Gastroesophageal sphincter (tissue), 3 donors: ENCODE measurements around the gene YY1.

Experiments
- EP300 ChIP-seq: sonication (generic); formaldehyde crosslinking; IDR thresholded peaks from one replicate; pipeline ENCODE4 v1.6.1; 2017; ENCODE audit warnings: antibody characterized with exemption, mild to moderate bottlenecking
- TF ChIP-seq, protein P1 (sequence below), 4 experiments: fragments of 200-600 bp in 2 of 4; fragments of 450-650 bp in 2 of 4; sonication (generic) in 1 of 4; IDR thresholded peaks; one replicate each; pipeline ENCODE4 v1.5.1; 2017 to 2019; ENCODE audit warnings: antibody characterized with exemption in 4 of 4, mild to moderate bottlenecking in 2 of 4, moderate library complexity in 2 of 4

DNA sequence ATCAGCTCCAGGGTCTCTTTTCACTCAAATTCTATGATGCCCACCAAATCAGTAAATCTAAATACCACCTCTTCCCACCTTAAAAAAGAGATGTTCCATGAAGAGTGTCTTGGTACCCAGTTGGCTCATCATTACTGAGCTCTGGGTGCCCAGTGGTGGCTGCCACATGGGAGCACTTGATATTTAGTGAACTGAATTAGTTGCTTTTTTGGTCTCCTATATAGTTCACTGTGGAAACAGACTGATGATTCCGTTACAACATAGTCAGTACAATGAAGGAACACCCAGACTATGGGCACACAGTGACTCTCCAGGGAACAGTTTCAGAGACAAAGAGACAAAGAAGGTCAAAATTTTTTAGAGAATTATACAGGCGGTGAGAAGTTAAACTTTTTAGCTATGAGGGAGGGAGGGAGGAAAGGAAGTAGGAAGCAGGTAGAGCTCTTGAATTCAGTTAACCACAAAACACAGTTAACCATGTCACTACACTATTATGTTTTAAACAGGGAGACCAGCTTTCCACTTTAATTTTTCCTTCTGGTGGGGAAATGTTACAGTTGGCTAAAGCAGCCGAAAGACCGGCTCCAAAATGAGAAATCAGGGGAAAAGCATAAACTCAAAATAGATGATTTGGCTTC lies 14.6 kb upstream of the YY1 start:
- TF ChIP-seq, protein P1, sequence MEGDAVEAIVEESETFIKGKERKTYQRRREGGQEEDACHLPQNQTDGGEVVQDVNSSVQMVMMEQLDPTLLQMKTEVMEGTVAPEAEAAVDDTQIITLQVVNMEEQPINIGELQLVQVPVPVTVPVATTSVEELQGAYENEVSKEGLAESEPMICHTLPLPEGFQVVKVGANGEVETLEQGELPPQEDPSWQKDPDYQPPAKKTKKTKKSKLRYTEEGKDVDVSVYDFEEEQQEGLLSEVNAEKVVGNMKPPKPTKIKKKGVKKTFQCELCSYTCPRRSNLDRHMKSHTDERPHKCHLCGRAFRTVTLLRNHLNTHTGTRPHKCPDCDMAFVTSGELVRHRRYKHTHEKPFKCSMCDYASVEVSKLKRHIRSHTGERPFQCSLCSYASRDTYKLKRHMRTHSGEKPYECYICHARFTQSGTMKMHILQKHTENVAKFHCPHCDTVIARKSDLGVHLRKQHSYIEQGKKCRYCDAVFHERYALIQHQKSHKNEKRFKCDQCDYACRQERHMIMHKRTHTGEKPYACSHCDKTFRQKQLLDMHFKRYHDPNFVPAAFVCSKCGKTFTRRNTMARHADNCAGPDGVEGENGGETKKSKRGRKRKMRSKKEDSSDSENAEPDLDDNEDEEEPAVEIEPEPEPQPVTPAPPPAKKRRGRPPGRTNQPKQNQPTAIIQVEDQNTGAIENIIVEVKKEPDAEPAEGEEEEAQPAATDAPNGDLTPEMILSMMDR (IDR thresholded peaks at IDR 0.05), result no peak
- no peak for TF ChIP-seq EP300
